ENCODE data around the gene PCID2. TPM values are rescaled to one million over a fixed set of nuclear protein-coding genes. Genes with fewer than 3 reads are reported as not detected.

PCID2 gene
- polyA plus RNA-seq, 1 experiment, result 73.6 TPM

DNA sequence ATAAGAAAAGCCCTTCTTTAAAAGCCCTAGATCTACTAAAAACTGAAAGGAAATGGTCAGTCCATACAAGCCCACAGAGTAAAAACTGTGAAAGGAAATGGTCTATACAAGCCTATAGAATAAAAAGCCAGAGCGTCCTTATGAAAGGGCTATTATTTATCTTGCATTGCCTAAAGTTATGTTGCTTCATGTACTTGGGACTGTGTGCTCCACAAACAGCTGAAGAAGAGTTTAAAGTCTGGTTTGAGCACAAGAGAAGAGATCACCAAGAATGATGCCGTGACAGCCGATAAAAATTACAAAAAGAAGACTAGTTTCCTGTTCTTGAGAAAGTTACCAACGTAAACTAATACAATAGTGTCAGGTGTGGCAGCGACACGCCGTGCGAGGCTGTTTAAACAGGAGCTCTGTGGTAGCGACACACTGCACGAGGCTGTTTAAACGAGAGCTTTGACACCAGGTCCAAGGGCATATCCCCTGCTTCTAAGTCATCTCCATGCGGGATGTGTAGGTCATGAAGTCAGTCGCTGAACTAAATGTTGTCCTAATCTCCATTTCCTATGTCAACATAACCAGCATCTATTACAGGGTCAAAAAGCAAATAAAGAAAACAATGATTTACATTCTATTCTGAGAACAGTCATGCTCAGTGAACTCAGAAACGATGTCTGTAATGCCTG is 24.9 kb downstream of the PCID2 start:
- peaks cover 11% of the 10 kb centered on the region for H3K36me3 ChIP-seq (ENCODE audit: control insufficient read depth, insufficient read depth, low read length)
- no peak overlapping the region for H3K4me3 ChIP-seq (ENCODE audit: low read depth, low read length)
- no peak for DNase-seq (ENCODE audit: low read depth)
- TF ChIP-seq, protein P1, sequence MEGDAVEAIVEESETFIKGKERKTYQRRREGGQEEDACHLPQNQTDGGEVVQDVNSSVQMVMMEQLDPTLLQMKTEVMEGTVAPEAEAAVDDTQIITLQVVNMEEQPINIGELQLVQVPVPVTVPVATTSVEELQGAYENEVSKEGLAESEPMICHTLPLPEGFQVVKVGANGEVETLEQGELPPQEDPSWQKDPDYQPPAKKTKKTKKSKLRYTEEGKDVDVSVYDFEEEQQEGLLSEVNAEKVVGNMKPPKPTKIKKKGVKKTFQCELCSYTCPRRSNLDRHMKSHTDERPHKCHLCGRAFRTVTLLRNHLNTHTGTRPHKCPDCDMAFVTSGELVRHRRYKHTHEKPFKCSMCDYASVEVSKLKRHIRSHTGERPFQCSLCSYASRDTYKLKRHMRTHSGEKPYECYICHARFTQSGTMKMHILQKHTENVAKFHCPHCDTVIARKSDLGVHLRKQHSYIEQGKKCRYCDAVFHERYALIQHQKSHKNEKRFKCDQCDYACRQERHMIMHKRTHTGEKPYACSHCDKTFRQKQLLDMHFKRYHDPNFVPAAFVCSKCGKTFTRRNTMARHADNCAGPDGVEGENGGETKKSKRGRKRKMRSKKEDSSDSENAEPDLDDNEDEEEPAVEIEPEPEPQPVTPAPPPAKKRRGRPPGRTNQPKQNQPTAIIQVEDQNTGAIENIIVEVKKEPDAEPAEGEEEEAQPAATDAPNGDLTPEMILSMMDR (IDR thresholded peaks at IDR 0.05; ENCODE audit: insufficient read depth, low read depth, low read length), result no peak
- ChIA-PET POLR2A (no interaction called here), CTCF (interaction anchor here (1.6 kb wide), 1 partner anchor 210 kb away, joined by 3 read pairs; no protein-coding TSS in a partner anchor)
- H3K27me3 ChIP-seq (ENCODE audit: control insufficient read depth, insufficient read depth, low read length), result no peaks in the 10 kb centered on the region

DNA sequence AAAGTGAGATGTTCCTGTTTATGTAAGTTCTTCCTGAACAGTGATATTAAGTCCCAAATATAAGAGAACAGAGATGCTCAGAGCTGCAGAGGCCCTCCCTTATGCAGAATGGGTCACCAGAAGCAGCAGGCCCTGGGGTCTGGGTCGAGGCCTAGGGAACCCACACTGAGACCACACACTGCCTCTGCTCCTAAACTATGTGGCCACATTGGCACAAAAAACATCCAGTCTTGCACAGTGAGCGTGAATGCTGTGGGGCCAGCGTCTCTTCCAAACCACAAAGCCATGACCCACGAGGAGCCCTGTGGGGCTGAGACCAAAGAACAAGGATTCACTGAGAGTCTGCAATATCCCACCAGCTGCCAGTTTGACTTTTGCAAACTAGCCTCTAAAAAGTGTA is 26.4 kb downstream of the PCID2 start:
- TF ChIP-seq, protein P1 (IDR thresholded peaks at IDR 0.05; ENCODE audit: insufficient read depth, low read depth, low read length), result no peak
- no peak overlapping the region for H3K4me3 ChIP-seq (ENCODE audit: low read depth, low read length)
- H3K27me3 ChIP-seq (ENCODE audit: control insufficient read depth, insufficient read depth, low read length), result no peaks in the 10 kb centered on the region
- H3K36me3 ChIP-seq (ENCODE audit: control insufficient read depth, insufficient read depth, low read length), result peaks cover 11% of the 10 kb centered on the region
- DNase-seq (ENCODE audit: low read depth), result no peak
- POLR2A ChIA-PET, result no interaction called here
- CTCF ChIA-PET, result interaction anchor here (0.6 to 1.6 kb wide), 2 partner anchors 97 to 212 kb away, joined by 3 read pairs; no protein-coding TSS in a partner anchor

DNA sequence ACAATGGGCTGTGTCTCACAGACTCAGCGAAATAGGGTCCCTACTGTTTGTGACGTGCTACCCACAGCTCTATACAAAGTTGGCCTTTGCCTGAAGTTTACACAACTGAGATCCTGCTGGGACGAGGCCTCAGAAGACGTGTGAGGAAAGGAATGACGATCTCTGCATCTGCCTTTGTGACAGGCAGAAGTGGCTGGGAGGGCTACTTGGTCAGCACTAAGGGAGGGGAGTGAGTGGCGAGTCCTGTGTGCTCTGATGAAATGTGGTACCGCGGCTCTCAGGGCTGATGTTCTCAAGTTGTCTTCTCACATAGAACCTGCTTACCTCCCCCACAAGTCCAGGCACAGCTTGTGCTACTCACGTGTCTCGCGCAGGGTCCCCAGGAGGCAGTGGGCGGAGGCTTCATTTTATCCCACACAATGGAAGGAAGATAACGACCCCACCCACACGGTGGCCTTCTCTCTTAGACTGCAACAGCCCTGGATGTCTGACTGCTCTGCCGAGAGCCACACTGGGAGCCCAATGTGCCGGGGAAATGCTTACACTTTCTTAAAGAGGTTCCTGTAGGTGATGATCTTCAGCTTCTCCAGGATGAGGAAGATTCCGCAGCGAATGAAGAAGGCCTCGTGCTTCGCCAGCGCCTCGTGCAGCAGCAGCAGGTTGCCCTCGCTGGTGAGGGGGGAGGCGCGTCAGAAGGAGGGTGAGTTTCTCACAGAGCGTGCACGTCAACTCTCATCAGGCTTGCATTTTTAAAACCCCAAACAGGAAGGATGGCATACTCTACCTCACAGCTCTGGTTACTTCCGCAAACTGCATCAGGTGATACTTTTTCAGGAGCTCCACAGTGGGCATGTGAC is 28.9 kb downstream of the PCID2 start:
- TF ChIP-seq, protein P1 (IDR thresholded peaks at IDR 0.05; ENCODE audit: insufficient read depth, low read depth, low read length), result no peak
- ChIA-PET POLR2A (no interaction called here), CTCF (interaction anchor here (0.8 to 1.8 kb wide), 2 partner anchors 10 to 383 kb away, joined by 3 to 5 read pairs; no protein-coding TSS in a partner anchor)
- Histone ChIP-seq H3K36me3 (ENCODE audit: control insufficient read depth, insufficient read depth, low read length) (peaks cover 20% of the 10 kb centered on the region), H3K27me3 (ENCODE audit: control insufficient read depth, insufficient read depth, low read length) (no peaks in the 10 kb centered on the region), H3K4me3 (ENCODE audit: low read depth, low read length) (no peak overlapping the region)
- DNase-seq (ENCODE audit: low read depth), result no peak

- no peak overlapping the region for H3K4me3 ChIP-seq (ENCODE audit: low read depth, low read length)
- DNase-seq (ENCODE audit: low read depth), result no peak
- ChIA-PET CTCF (interaction anchor here (1.6 to 1.8 kb wide), 2 partner anchors 9 to 56 kb away, joined by 3 to 5 read pairs; partner anchors contain the start of gene F10), POLR2A (no interaction called here)
- peaks cover 20% of the 10 kb centered on the region for H3K36me3 ChIP-seq (ENCODE audit: control insufficient read depth, insufficient read depth, low read length)
- H3K27me3 ChIP-seq (ENCODE audit: control insufficient read depth, insufficient read depth, low read length), result no peaks in the 10 kb centered on the region
- TF ChIP-seq, protein P1 (IDR thresholded peaks at IDR 0.05; ENCODE audit: insufficient read depth, low read depth, low read length), result no peak
Measured at GRCh38 chr13:113178896-113179167, 29.6 kb downstream of the PCID2 start.
